HepG2 (cell line): ENCODE data around the gene ZNF415. TPM values are rescaled to one million over a fixed set of nuclear protein-coding genes. Genes with fewer than 3 reads are reported as not detected.
A peak's percentile ranks its signal among the peaks of the same experiment; 100 is the strongest.

Source experiments
- CENPX ChIP-seq: sonication (generic); formaldehyde crosslinking; IDR thresholded peaks from 2 replicates; pipeline ENCODE4 v1.9.0; 2021; ENCODE audit warnings: mild to moderate bottlenecking, missing genetic modification reagents, moderate library complexity
- MTA3 ChIP-seq: sonication (generic); formaldehyde crosslinking; IDR thresholded peaks from 2 replicates; pipeline ENCODE4 v1.4.0; 2020; ENCODE audit warnings: missing genetic modification reagents
- PAWR ChIP-seq: sonication (generic); formaldehyde crosslinking; IDR thresholded peaks from 2 replicates; pipeline ENCODE4 v1.4.0; 2020; ENCODE audit warnings: missing genetic modification reagents, mild to moderate bottlenecking, borderline replicate concordance
- POLR2G ChIP-seq: fragments of 200-400 bp; formaldehyde crosslinking; IDR thresholded peaks from 2 replicates; pipeline ENCODE4 v1.6.1; 2018; ENCODE audit warnings: mild to moderate bottlenecking, low read depth, low read length, moderate library complexity
- RBAK ChIP-seq: sonication (generic); formaldehyde crosslinking; IDR thresholded peaks from 2 replicates; pipeline ENCODE4 v1.5.1; 2020; ENCODE audit warnings: mild to moderate bottlenecking, missing genetic modification reagents
- XRCC5 ChIP-seq: fragments of 200-400 bp; formaldehyde crosslinking; optimal IDR thresholded peaks from 2 replicates; pipeline ENCODE3; 2017; ENCODE audit warnings: mild to moderate bottlenecking, low read length
- YEATS2 ChIP-seq: sonication (generic); formaldehyde crosslinking; IDR thresholded peaks from 2 replicates; pipeline ENCODE4 v1.4.0; 2020; ENCODE audit warnings: missing genetic modification reagents, borderline replicate concordance
- ZNF12 ChIP-seq: sonication (generic); formaldehyde crosslinking; IDR thresholded peaks from 2 replicates; pipeline ENCODE4 v1.5.0; 2020; ENCODE audit warnings: missing genetic modification reagents
- ZNF607 ChIP-seq: sonication (generic); formaldehyde crosslinking; IDR thresholded peaks from 2 replicates; pipeline ENCODE4 v1.5.1; 2020; ENCODE audit warnings: missing genetic modification reagents, mild to moderate bottlenecking, borderline replicate concordance
- ZNF790 ChIP-seq: sonication (generic); formaldehyde crosslinking; IDR thresholded peaks from 2 replicates; pipeline ENCODE4 v1.8.0; 2022; ENCODE audit warnings: missing genetic modification reagents, mild to moderate bottlenecking, borderline replicate concordance
- polyA plus RNA-seq, 8 experiments: library from polyadenylated mRNA; depleted of rRNA in 3 of 8; stranded (reverse) in 7 of 8; unstranded in 1 of 8; fragments of >200 nt; fragmentation: Illumina TruSeq in 4 of 8; extraction: Trizol in 4 of 8; gene quantifications; 2 replicates each; pipeline versions ENCODE4 v1.2.1 to v1.2.3, GENCODE V29; 2011 to 2016; ENCODE audit warnings: low read depth in 4 of 8, missing spikeins in 1 of 8, mixed read lengths in 1 of 8; ENCODE audit not compliant: insufficient read depth in 1 of 8
- total RNA-seq, 5 experiments: library from RNA; depleted of rRNA; stranded (reverse); fragments of >200 nt; fragmentation: Illumina TruSeq; extraction: Trizol; gene quantifications; 2 replicates each; pipeline ENCODE4 v1.2.3, GENCODE V29; 2016; ENCODE audit warnings: low read depth in 1 of 5
- TF ChIP-seq, protein P1 (sequence below), 2 experiments: sonication (generic) in 1 of 2; formaldehyde crosslinking in 1 of 2; IDR thresholded peaks; 2 replicates each; pipeline versions ENCODE4 v1.6.1 to v1.9.0; 2014 to 2022; ENCODE audit warnings: antibody characterized with exemption in 1 of 2, borderline replicate concordance in 1 of 2, inconsistent platforms in 1 of 2, low read depth in 1 of 2, missing genetic modification reagents in 1 of 2
- TF ChIP-seq, protein P2 (sequence below): sonication (generic); formaldehyde crosslinking; IDR thresholded peaks from 2 replicates; pipeline ENCODE4 v1.5.0; 2020; ENCODE audit warnings: mild to moderate bottlenecking, missing genetic modification reagents
- TF ChIP-seq, protein P3 (sequence below): sonication (generic); formaldehyde crosslinking; IDR thresholded peaks from 2 replicates; pipeline ENCODE4 v1.8.0; 2023; ENCODE audit warnings: mild to moderate bottlenecking, missing genetic modification reagents
- TF ChIP-seq, protein P4 (sequence below): sonication (generic); formaldehyde crosslinking; IDR thresholded peaks from 2 replicates; pipeline ENCODE4 v1.4.0; 2020; ENCODE audit warnings: mild to moderate bottlenecking, missing genetic modification reagents
- TF ChIP-seq, protein P5 (sequence below): sonication (generic); formaldehyde crosslinking; IDR thresholded peaks from 2 replicates; pipeline ENCODE4 v1.8.0; 2022; ENCODE audit warnings: mild to moderate bottlenecking, missing genetic modification reagents, borderline replicate concordance

Gene ZNF415
- total and polyA plus RNA-seq, 2 of the 13 experiments (the other 11 are each of a cell fraction or from before 2014, with no cell fraction given) = 0.15 to 0.17 TPM

DNA sequence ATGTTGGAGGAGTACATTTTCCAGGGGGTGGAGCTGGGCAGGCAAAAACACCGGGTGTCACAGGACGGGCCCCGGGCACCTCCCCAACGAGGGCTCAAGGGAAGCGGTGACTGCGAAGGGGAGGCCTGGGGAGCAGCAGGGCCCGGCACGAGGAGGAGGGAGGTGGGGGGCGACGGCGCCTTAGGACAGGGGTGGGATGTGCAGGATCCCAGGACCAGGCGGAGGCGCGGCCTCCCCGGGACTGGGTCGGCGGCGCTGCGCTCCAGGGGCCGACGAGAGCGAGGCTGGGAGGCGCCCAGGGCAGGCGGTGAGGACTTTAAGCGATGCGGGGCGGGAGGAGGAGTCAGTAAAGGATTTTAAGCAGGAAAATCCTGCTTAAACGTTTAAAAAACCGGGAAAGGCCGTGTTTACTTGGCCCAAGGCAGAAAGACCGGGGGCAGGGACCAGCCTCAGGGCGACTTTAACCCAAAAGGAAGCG lies 29.9 kb downstream of the ZNF415 start (continued):
- TF ChIP-seq, protein P1, sequence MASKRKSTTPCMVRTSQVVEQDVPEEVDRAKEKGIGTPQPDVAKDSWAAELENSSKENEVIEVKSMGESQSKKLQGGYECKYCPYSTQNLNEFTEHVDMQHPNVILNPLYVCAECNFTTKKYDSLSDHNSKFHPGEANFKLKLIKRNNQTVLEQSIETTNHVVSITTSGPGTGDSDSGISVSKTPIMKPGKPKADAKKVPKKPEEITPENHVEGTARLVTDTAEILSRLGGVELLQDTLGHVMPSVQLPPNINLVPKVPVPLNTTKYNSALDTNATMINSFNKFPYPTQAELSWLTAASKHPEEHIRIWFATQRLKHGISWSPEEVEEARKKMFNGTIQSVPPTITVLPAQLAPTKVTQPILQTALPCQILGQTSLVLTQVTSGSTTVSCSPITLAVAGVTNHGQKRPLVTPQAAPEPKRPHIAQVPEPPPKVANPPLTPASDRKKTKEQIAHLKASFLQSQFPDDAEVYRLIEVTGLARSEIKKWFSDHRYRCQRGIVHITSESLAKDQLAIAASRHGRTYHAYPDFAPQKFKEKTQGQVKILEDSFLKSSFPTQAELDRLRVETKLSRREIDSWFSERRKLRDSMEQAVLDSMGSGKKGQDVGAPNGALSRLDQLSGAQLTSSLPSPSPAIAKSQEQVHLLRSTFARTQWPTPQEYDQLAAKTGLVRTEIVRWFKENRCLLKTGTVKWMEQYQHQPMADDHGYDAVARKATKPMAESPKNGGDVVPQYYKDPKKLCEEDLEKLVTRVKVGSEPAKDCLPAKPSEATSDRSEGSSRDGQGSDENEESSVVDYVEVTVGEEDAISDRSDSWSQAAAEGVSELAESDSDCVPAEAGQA (IDR thresholded peaks at IDR 0.05; ENCODE audit: low read depth) = no peak
- TF ChIP-seq, protein P1 (CRISPR knock-in tag; IDR thresholded peaks at IDR 0.05; ENCODE audit: borderline replicate concordance) = no peak
- TF ChIP-seq, protein P2, sequence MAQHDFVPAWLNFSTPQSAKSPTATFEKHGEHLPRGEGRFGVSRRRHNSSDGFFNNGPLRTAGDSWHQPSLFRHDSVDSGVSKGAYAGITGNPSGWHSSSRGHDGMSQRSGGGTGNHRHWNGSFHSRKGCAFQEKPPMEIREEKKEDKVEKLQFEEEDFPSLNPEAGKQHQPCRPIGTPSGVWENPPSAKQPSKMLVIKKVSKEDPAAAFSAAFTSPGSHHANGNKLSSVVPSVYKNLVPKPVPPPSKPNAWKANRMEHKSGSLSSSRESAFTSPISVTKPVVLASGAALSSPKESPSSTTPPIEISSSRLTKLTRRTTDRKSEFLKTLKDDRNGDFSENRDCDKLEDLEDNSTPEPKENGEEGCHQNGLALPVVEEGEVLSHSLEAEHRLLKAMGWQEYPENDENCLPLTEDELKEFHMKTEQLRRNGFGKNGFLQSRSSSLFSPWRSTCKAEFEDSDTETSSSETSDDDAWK (CRISPR knock-in tag) = no peak
- TF ChIP-seq CENPX (no peak), YEATS2 (CRISPR knock-in tag) (no peak), ZNF790 (CRISPR knock-in tag) (0 out of 2 replicates have a peak, but pooled peaks have one; percentile 37), XRCC5 (no peak), MTA3 (CRISPR knock-in tag) (no peak), ZNF12 (CRISPR knock-in tag) (no peak), ZNF607 (CRISPR knock-in tag) (no peak), POLR2G (0 out of 2 replicates have a peak, but pooled peaks have one; percentile 0), RBAK (CRISPR knock-in tag) (no peak), PAWR (no peak)
- TF ChIP-seq, protein P3, sequence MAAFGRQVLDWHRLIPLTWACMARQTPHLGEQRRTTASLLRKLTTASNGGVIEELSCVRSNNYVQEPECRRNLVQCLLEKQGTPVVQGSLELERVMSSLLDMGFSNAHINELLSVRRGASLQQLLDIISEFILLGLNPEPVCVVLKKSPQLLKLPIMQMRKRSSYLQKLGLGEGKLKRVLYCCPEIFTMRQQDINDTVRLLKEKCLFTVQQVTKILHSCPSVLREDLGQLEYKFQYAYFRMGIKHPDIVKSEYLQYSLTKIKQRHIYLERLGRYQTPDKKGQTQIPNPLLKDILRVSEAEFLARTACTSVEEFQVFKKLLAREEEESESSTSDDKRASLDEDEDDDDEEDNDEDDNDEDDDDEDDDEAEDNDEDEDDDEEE (CRISPR knock-in tag) = 0 out of 2 replicates have a peak, but pooled peaks have one; percentile 31
- TF ChIP-seq, protein P4, sequence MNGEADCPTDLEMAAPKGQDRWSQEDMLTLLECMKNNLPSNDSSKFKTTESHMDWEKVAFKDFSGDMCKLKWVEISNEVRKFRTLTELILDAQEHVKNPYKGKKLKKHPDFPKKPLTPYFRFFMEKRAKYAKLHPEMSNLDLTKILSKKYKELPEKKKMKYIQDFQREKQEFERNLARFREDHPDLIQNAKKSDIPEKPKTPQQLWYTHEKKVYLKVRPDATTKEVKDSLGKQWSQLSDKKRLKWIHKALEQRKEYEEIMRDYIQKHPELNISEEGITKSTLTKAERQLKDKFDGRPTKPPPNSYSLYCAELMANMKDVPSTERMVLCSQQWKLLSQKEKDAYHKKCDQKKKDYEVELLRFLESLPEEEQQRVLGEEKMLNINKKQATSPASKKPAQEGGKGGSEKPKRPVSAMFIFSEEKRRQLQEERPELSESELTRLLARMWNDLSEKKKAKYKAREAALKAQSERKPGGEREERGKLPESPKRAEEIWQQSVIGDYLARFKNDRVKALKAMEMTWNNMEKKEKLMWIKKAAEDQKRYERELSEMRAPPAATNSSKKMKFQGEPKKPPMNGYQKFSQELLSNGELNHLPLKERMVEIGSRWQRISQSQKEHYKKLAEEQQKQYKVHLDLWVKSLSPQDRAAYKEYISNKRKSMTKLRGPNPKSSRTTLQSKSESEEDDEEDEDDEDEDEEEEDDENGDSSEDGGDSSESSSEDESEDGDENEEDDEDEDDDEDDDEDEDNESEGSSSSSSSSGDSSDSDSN (CRISPR knock-in tag) = 0 out of 2 replicates have a peak, but pooled peaks have one; percentile 6
- TF ChIP-seq, protein P5, sequence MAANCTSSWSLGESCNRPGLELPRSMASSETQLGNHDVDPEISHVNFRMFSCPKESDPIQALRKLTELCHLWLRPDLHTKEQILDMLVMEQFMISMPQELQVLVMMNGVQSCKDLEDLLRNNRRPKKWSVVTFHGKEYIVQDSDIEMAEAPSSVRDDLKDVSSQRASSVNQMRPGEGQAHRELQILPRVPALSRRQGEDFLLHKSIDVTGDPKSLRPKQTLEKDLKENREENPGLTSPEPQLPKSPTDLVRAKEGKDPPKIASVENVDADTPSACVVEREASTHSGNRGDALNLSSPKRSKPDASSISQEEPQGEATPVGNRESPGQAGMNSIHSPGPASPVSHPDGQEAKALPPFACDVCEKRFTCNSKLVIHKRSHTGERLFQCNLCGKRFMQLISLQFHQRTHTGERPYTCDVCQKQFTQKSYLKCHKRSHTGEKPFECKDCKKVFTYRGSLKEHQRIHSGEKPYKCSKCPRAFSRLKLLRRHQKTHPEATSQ = no peak
